Karpas-422 (cell line): ENCODE measurements around the gene ORMDL3. TPM values are rescaled to one million over a fixed set of nuclear protein-coding genes. Genes with fewer than 3 reads are reported as not detected.
"Not testable (repeated sequence)": the region's sequence is repeated elsewhere in the genome, so short reads cannot be mapped to it uniquely, and the experiment has no call there.

Experiments used
- DNase-seq: peaks from one replicate; pipeline ENCODE4 v3.0.0-alpha.2; 2015
- H2AFZ ChIP-seq: fragments of 200-600 bp; sonication (generic); 2 replicates; pipeline ENCODE4 v1.6.1; 2014; ENCODE audit warnings: antibody characterized with exemption, low read length, mixed read lengths
- H3K27ac ChIP-seq: fragments of 200-600 bp; sonication (generic); 2 replicates; pipeline ENCODE4 v1.5.1; 2014; ENCODE audit warnings: mild to moderate bottlenecking, low read length, moderate library complexity
- H3K27me3 ChIP-seq: fragments of 200-600 bp; sonication (generic); 2 replicates; pipeline ENCODE4 v1.6.1; 2014; ENCODE audit warnings: low read length, mixed read lengths
- H3K36me3 ChIP-seq: fragments of 200-600 bp; sonication (generic); 2 replicates; pipeline ENCODE4 v1.6.1; 2014; ENCODE audit warnings: low read length, mixed read lengths; ENCODE audit not compliant: insufficient read depth
- H3K4me1 ChIP-seq: fragments of 200-600 bp; sonication (generic); 2 replicates; pipeline ENCODE4 v1.6.1; 2014; ENCODE audit warnings: mild to moderate bottlenecking, low read length, mixed read lengths
- H3K4me2 ChIP-seq: fragments of 200-600 bp; sonication (generic); 2 replicates; pipeline ENCODE4 v1.6.1; 2014; ENCODE audit warnings: low read length, low read depth, mild to moderate bottlenecking; ENCODE audit not compliant: poor library complexity, severe bottlenecking
- H3K4me3 ChIP-seq: fragments of 200-600 bp; sonication (generic); 2 replicates; pipeline ENCODE4 v1.5.1; 2014; ENCODE audit warnings: mild to moderate bottlenecking, antibody characterized with exemption, low read length, mixed read lengths
- H3K79me2 ChIP-seq: fragments of 200-600 bp; sonication (generic); 2 replicates; pipeline ENCODE4 v1.6.1; 2014; ENCODE audit warnings: mild to moderate bottlenecking, low read length, mixed read lengths
- H3K9ac ChIP-seq: fragments of 200-600 bp; sonication (generic); 2 replicates; pipeline ENCODE4 v1.6.0; 2014; ENCODE audit warnings: low read length
- H3K9me2 ChIP-seq: fragments of 200-600 bp; sonication (generic), shearing (Covaris generic); replicated peaks from 2 replicates; pipeline ENCODE4 v1.6.0; 2014; ENCODE audit warnings: mild to moderate bottlenecking, low read length, moderate library complexity; ENCODE audit not compliant: insufficient read depth
- H3K9me3 ChIP-seq: fragments of 300-700, 200-600 bp; sonication (generic); 2 replicates; pipeline ENCODE4 v1.6.1; 2014; ENCODE audit warnings: low read length, mixed read lengths
- H4K20me1 ChIP-seq: fragments of 200-600 bp; sonication (generic); 2 replicates; pipeline ENCODE4 v1.6.1; 2014; ENCODE audit warnings: mild to moderate bottlenecking, antibody characterized with exemption, low read length, low read depth; ENCODE audit not compliant: insufficient read depth
- total RNA-seq: library from RNA; depleted of rRNA; stranded (reverse); fragments of >200 nt; shearing (Covaris generic); gene quantifications from 2 replicates; pipeline ENCODE4 v1.2.3, GENCODE V29; 2014; ENCODE audit warnings: low replicate concordance

Gene ORMDL3
- total RNA-seq, 1 experiment from 2014 or later, result 41.4 TPM

- Histone ChIP-seq H3K9ac (no peak overlapping the region), H3K36me3 (peaks cover 4% of the 10 kb centered on the region; the same call in 1 of the 2 replicates), H3K27me3 (no peaks in the 10 kb centered on the region), H3K79me2 (no peaks in the 10 kb centered on the region), H4K20me1 (no peaks in the 10 kb centered on the region), H3K9me2 (no peaks in the 10 kb centered on the region), H3K27ac (no peak overlapping the region), H2AFZ (no peak overlapping the region), H3K4me2 (no peak overlapping the region), H3K4me1 (no peaks in the 10 kb centered on the region), H3K4me3 (no peak overlapping the region), H3K9me3 (no peaks in the 10 kb centered on the region)
- DNase-seq, result no peak
Observed at GRCh38 chr17:39915559-39915958, 11.8 kb downstream of the ORMDL3 start.

GRCh38 chr17:39913989-39914388 lies 13.4 kb downstream of the ORMDL3 start:
- Histone ChIP-seq H3K9me3 (no peaks in the 10 kb centered on the region), H3K36me3 (peaks cover 4% of the 10 kb centered on the region; the same call in 1 of the 2 replicates), H3K9ac (no peak overlapping the region), H2AFZ (no peak overlapping the region), H3K27ac (no peak overlapping the region), H3K4me3 (no peak overlapping the region), H3K4me1 (no peaks in the 10 kb centered on the region), H3K27me3 (no peaks in the 10 kb centered on the region), H4K20me1 (no peaks in the 10 kb centered on the region), H3K79me2 (no peaks in the 10 kb centered on the region), H3K9me2 (no peaks in the 10 kb centered on the region), H3K4me2 (no peak overlapping the region)
- no peak for DNase-seq

GRCh38 chr17:39908789-39909352 lies 18.5 kb downstream of the ORMDL3 start:
- Histone ChIP-seq H3K9ac (no peak overlapping the region), H3K27ac (no peak overlapping the region), H3K4me2 (no peak overlapping the region), H3K36me3 (0 out of 2 replicates have a peak, but pooled peaks cover 3% of the 10 kb centered on the region), H3K9me3 (no peaks in the 10 kb centered on the region), H2AFZ (no peak overlapping the region), H3K9me2 (no peaks in the 10 kb centered on the region), H3K79me2 (no peaks in the 10 kb centered on the region), H3K27me3 (no peaks in the 10 kb centered on the region), H4K20me1 (no peaks in the 10 kb centered on the region), H3K4me3 (no peak overlapping the region), H3K4me1 (no peaks in the 10 kb centered on the region)
- no peak for DNase-seq

GRCh38 chr17:39904990-39905288 lies 22.5 kb downstream of the ORMDL3 start:
- H3K27ac ChIP-seq, result no peak overlapping the region
- no peaks in the 10 kb centered on the region for H3K9me2 ChIP-seq
- H3K9me3 ChIP-seq, result no peaks in the 10 kb centered on the region
- H3K79me2 ChIP-seq, result no peaks in the 10 kb centered on the region
- H3K36me3 ChIP-seq, result 0 out of 2 replicates have a peak, but pooled peaks cover 3% of the 10 kb centered on the region
- no peak for DNase-seq
- H3K4me1 ChIP-seq, result no peaks in the 10 kb centered on the region
- no peak overlapping the region for H2AFZ ChIP-seq
- no peaks in the 10 kb centered on the region for H3K27me3 ChIP-seq
- no peaks in the 10 kb centered on the region for H4K20me1 ChIP-seq
- no peak overlapping the region for H3K4me2 ChIP-seq
- no peak overlapping the region for H3K9ac ChIP-seq
- H3K4me3 ChIP-seq, result no peak overlapping the region

- no peaks in the 10 kb centered on the region for H3K4me1 ChIP-seq
- DNase-seq, result no peak
- H3K27me3 ChIP-seq, result no peaks in the 10 kb centered on the region
- no peaks in the 10 kb centered on the region for H3K9me2 ChIP-seq
- no peak overlapping the region for H3K9ac ChIP-seq
- no peaks in the 10 kb centered on the region for H4K20me1 ChIP-seq
- H3K79me2 ChIP-seq, result no peaks in the 10 kb centered on the region
- no peaks in the 10 kb centered on the region for H3K9me3 ChIP-seq
- no peak overlapping the region for H3K27ac ChIP-seq
- H3K4me3 ChIP-seq, result no peak overlapping the region
- 0 out of 2 replicates have a peak, but pooled peaks cover 3% of the 10 kb centered on the region for H3K36me3 ChIP-seq
- H2AFZ ChIP-seq, result no peak overlapping the region
- no peak overlapping the region for H3K4me2 ChIP-seq
Observed at GRCh38 chr17:39903158-39903884, 24.1 kb downstream of the ORMDL3 start.

- not testable (repeated sequence) for H3K27ac ChIP-seq, H2AFZ ChIP-seq, H4K20me1 ChIP-seq, H3K9me3 ChIP-seq, H3K4me2 ChIP-seq, H3K36me3 ChIP-seq, H3K4me3 ChIP-seq, DNase-seq, H3K27me3 ChIP-seq, H3K4me1 ChIP-seq, H3K79me2 ChIP-seq, H3K9ac ChIP-seq, H3K9me2 ChIP-seq
Observed at GRCh38 chr17:39902027-39902426, 25.4 kb downstream of the ORMDL3 start.

GRCh38 chr17:39899215-39899614 lies 28.2 kb downstream of the ORMDL3 start:
- Histone ChIP-seq H3K4me2 (no peak overlapping the region), H3K9ac (no peak overlapping the region), H3K27ac (no peak overlapping the region)

GRCh38 chr17:39898088-39898487 lies 29.3 kb downstream of the ORMDL3 start:
- Histone ChIP-seq H4K20me1 (no peaks in the 10 kb centered on the region), H3K9ac (no peak overlapping the region), H3K9me2 (no peaks in the 10 kb centered on the region), H3K9me3 (no peaks in the 10 kb centered on the region), H3K27ac (no peak overlapping the region), H2AFZ (no peak overlapping the region), H3K79me2 (no peaks in the 10 kb centered on the region), H3K27me3 (no peaks in the 10 kb centered on the region), H3K36me3 (no peaks in the 10 kb centered on the region), H3K4me3 (no peak overlapping the region), H3K4me2 (no peak overlapping the region), H3K4me1 (peaks cover 16% of the 10 kb centered on the region)
- no peak for DNase-seq

More at GRCh38 chr17:39899215-39899614, 28.2 kb downstream of the ORMDL3 start:
- no peaks in the 10 kb centered on the region for H4K20me1 ChIP-seq
- H3K4me3 ChIP-seq, result no peak overlapping the region
- no peak overlapping the region for H2AFZ ChIP-seq
- no peaks in the 10 kb centered on the region for H3K9me3 ChIP-seq
- H3K9me2 ChIP-seq, result no peaks in the 10 kb centered on the region
- no peak for DNase-seq
- no peaks in the 10 kb centered on the region for H3K36me3 ChIP-seq
- peaks cover 10% of the 10 kb centered on the region for H3K4me1 ChIP-seq
- no peaks in the 10 kb centered on the region for H3K27me3 ChIP-seq
- H3K79me2 ChIP-seq, result no peaks in the 10 kb centered on the region
